ENCODE results near the gene GRIK4.
"Not testable (repeated sequence)": the region's sequence is repeated elsewhere in the genome, so short reads cannot be mapped to it uniquely, and the experiment has no call there.

GRIK4 gene

GRCh38 chr11:120499859-120500258 is 11.7 kb upstream of the GRIK4 start:
- no peak for TF ChIP-seq CTCF (IDR thresholded peaks at IDR 0.05; ENCODE audit: low read depth, low read length)

GRCh38 chr11:120500414-120501071 is 11.0 kb upstream of the GRIK4 start:
- DNase-seq (ENCODE audit: extremely low read depth, low read depth) = no peak
- no peak for TF ChIP-seq CTCF (IDR thresholded peaks at IDR 0.05; ENCODE audit: low read depth, low read length)

More at GRCh38 chr11:120499859-120500258, 11.7 kb upstream of the GRIK4 start:
- no peak for DNase-seq (ENCODE audit: extremely low read depth, low read depth)

GRCh38 chr11:120501440-120501839 is 10.1 kb upstream of the GRIK4 start:
- no peak for DNase-seq (ENCODE audit: extremely low read depth, low read depth)
- no peak for TF ChIP-seq CTCF (IDR thresholded peaks at IDR 0.05; ENCODE audit: low read depth, low read length)

GRCh38 chr11:120501976-120502755 is 9.4 kb upstream of the GRIK4 start:
- TF ChIP-seq CTCF (IDR thresholded peaks at IDR 0.05; ENCODE audit: low read depth, low read length) = no peak
- DNase-seq (ENCODE audit: extremely low read depth, low read depth) = no peak

GRCh38 chr11:120503529-120503928 is 8.0 kb upstream of the GRIK4 start:
- DNase-seq (ENCODE audit: extremely low read depth, low read depth) = not testable (repeated sequence)

GRCh38 chr11:120505801-120506425 is 5.6 kb upstream of the GRIK4 start:
- no peak for DNase-seq (ENCODE audit: extremely low read depth, low read depth)
- TF ChIP-seq CTCF (IDR thresholded peaks at IDR 0.05; ENCODE audit: low read depth, low read length) = no peak

GRCh38 chr11:120509346-120510053 is 2.0 kb upstream of the GRIK4 start:
- TF ChIP-seq CTCF (IDR thresholded peaks at IDR 0.05; ENCODE audit: low read depth, low read length) = no peak

More at GRCh38 chr11:120509346-120510053, 2.0 kb upstream of the GRIK4 start:
- no peak for DNase-seq (ENCODE audit: extremely low read depth, low read depth)
